Measurements from ENCODE around the gene E2F2. TPM values are rescaled to one million over a fixed set of nuclear protein-coding genes. Genes with fewer than 3 reads are reported as not detected.
A peak's percentile ranks its signal among the peaks of the same experiment; 100 is the strongest.

E2F2 gene
- total and polyA plus RNA-seq, 7 donors = 0.03 to 0.32 (median 0.06) TPM; not detected in 2

GRCh38 chr1:23576338-23577055 lies 45.5 kb upstream of the E2F2 start:
- WGBS, 3 donors = 56 to 77% (median 59%) methylated on average over 7 of the region's 7 CpGs
- peak in 2 of 4 donors; percentile 23 to 45 for ATAC-seq

DNA sequence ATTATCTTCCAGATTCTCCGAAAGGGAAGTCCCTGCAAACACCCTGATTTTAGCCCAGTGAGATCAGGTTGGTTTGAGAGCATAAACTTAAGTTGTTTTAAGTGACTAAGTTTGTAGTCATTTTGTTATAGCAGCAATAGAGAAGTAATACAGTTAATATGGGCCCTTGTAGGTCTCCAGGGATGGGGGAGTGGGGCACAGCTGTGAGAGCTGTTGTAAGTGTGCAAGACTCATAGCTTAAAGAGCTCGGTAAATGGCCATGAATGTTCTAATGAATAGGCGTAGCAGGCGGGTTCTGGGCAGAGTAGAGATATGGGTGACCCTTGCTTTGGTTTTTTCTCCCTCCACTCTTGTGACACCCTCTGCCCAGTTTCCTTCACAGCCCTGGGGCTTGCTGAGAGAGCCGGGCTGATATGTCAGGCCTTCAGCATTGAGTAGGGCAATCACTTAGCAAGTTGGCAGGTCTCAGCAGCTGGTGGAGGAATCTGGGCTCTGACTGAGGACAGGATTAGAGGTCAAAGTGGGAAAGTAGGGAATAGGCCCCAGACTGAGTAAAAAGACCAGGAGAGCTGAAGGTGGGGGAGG lies 44.3 kb upstream of the E2F2 start:
- TF ChIP-seq, protein P1, sequence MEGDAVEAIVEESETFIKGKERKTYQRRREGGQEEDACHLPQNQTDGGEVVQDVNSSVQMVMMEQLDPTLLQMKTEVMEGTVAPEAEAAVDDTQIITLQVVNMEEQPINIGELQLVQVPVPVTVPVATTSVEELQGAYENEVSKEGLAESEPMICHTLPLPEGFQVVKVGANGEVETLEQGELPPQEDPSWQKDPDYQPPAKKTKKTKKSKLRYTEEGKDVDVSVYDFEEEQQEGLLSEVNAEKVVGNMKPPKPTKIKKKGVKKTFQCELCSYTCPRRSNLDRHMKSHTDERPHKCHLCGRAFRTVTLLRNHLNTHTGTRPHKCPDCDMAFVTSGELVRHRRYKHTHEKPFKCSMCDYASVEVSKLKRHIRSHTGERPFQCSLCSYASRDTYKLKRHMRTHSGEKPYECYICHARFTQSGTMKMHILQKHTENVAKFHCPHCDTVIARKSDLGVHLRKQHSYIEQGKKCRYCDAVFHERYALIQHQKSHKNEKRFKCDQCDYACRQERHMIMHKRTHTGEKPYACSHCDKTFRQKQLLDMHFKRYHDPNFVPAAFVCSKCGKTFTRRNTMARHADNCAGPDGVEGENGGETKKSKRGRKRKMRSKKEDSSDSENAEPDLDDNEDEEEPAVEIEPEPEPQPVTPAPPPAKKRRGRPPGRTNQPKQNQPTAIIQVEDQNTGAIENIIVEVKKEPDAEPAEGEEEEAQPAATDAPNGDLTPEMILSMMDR (IDR thresholded peaks at IDR 0.05) = no peak
- H3K4me3 ChIP-seq = no peak overlapping the region
- peak overlapping the region; percentile 89 for H3K27ac ChIP-seq
- H3K27me3 ChIP-seq (ENCODE audit: insufficient read depth in 3 of 3, low read length in 2 of 3) = no peaks in the 10 kb centered on the region
- intact Hi-C loops (cut with DNase I) = no loop called here
- WGBS, 3 donors = 65 to 71% (median 66%) methylated on average over 5 of the region's 5 CpGs
- DNase-seq (no peak), ATAC-seq (peak in 2 of 4 donors; percentile 18 to 37)
- peaks cover 23% of the 10 kb centered on the region for H3K4me1 ChIP-seq
- H3K9me3 ChIP-seq = no peaks in the 10 kb centered on the region
- H3K36me3 ChIP-seq (ENCODE audit: insufficient read depth in 1 of 2, low read depth in 1 of 2) = no peaks in the 10 kb centered on the region

More at GRCh38 chr1:23576338-23577055, 45.5 kb upstream of the E2F2 start:
- Histone ChIP-seq H3K9me3 (no peaks in the 10 kb centered on the region), H3K4me3 (peak overlapping the region; percentile 52), H3K4me1 (peaks cover 23% of the 10 kb centered on the region), H3K27me3 (ENCODE audit: insufficient read depth in 3 of 3, low read length in 2 of 3) (no peaks in the 10 kb centered on the region), H3K36me3 (ENCODE audit: insufficient read depth in 1 of 2, low read depth in 1 of 2) (no peaks in the 10 kb centered on the region), H3K27ac (peak overlapping the region; percentile 89)
- TF ChIP-seq, protein P1 (IDR thresholded peaks at IDR 0.05) = no peak
- intact Hi-C loops (cut with DNase I) = no loop called here
- no peak for DNase-seq

DNA sequence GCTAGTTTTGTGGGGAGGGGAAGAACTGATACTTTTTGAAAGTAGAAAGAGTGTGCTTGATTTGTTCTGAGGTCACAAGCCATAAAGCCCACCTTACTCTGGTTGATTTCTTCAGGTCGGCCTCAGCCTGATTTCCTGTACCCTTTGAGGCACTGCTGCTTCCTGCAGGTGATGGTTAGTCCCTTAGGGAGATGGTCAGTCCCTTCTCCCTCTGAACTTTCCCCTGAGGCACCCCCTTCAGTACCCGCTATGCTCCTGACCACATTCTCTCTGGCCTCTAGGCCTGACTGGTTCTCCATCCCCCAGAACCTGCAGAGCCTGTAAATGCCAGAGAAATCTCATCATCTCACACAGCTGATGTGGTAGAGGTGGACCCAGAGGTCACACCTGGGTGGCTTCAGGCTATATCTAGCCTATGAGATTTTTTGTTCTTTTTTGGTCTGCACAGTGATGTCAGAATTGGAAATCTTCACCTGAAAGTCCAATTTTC lies 43.3 kb upstream of the E2F2 start:
- ATAC-seq (no peak), DNase-seq (no peak)
- H3K4me3 ChIP-seq = no peak overlapping the region
- intact Hi-C loops (cut with DNase I) = no loop called here
- TF ChIP-seq, protein P1 (IDR thresholded peaks at IDR 0.05) = no peak
- no peaks in the 10 kb centered on the region for H3K27me3 ChIP-seq (ENCODE audit: insufficient read depth in 3 of 3, low read length in 2 of 3)
- H3K27ac ChIP-seq = no peak overlapping the region
- no peaks in the 10 kb centered on the region for H3K9me3 ChIP-seq
- no peaks in the 10 kb centered on the region for H3K36me3 ChIP-seq (ENCODE audit: insufficient read depth in 1 of 2, low read depth in 1 of 2)
- H3K4me1 ChIP-seq = peaks cover 25% of the 10 kb centered on the region
- 81 to 97% (median 90%) methylated on average over 2 of the region's 2 CpGs for WGBS, 3 donors

- Histone ChIP-seq H3K4me1 (peaks cover 31% of the 10 kb centered on the region), H3K9me3 (no peaks in the 10 kb centered on the region), H3K27me3 (ENCODE audit: insufficient read depth in 3 of 3, low read length in 2 of 3) (peaks cover 0 to 1% (median 0%) of the 10 kb centered on the region in 3 donors), H3K36me3 (ENCODE audit: insufficient read depth in 1 of 2, low read depth in 1 of 2) (no peaks in the 10 kb centered on the region), H3K27ac (no peak overlapping the region), H3K4me3 (no peak overlapping the region)
- DNase-seq = no peak
- WGBS, 3 donors = 70 to 80% (median 73%) methylated on average over 4 of the region's 4 CpGs
- TF ChIP-seq, protein P1 (IDR thresholded peaks at IDR 0.05) = no peak
- intact Hi-C loops (cut with DNase I) = no loop called here
- ATAC-seq = no peak
Observed at GRCh38 chr1:23573574-23574182, 42.6 kb upstream of the E2F2 start.
